A549 (cell line): Measurements from ENCODE around the gene RAB39B.

Experiments used
- CHD4 ChIP-seq: fragments of 200-600 bp; sonication (generic); IDR thresholded peaks from 2 replicates; pipeline ENCODE4 v1.6.1; 2016; ENCODE audit warnings: antibody characterized with exemption, mild to moderate bottlenecking, borderline replicate concordance
- CTCF ChIP-seq: fragments of >200 bp; sonication (Bioruptor Twin); formaldehyde crosslinking; IDR thresholded peaks from 3 replicates; pipeline ENCODE4 v1.5.1; 2016
- POLR2A ChIP-seq: IDR thresholded peaks from 2 replicates; pipeline ENCODE4 v1.6.1; 2012; ENCODE audit warnings: mild to moderate bottlenecking, low read length

GRCh38 chrX:155251391-155251790 lies 12.9 kb downstream of the RAB39B start:
- TF ChIP-seq CHD4 (no peak), POLR2A (no peak), CTCF (no peak)
